ENCODE results near the gene MAPK8.

MAPK8 gene

GRCh38 chr10:48314107-48314506, 7.6 kb downstream of the MAPK8 start:
- Histone ChIP-seq H3K56ac (ENCODE audit: low read length) (no peak overlapping the region), H3K4ac (ENCODE audit: low read depth, low read length) (no peak overlapping the region), H2AK5ac (ENCODE audit: low read length) (no peak overlapping the region), H3K4me2 (ENCODE audit: low read length) (no peak overlapping the region), H4K8ac (ENCODE audit: low read depth, low read length) (no peak overlapping the region), H3K4me3 (ENCODE audit: low read length) (no peak overlapping the region), H4K5ac (ENCODE audit: low read length) (no peak overlapping the region), H3K79me1 (ENCODE audit: low read length) (peaks cover 7% of the 10 kb centered on the region), H3K27ac (ENCODE audit: low read depth, low read length) (no peak overlapping the region), H2BK120ac (ENCODE audit: low read depth, low read length) (no peak overlapping the region), H3K4me1 (ENCODE audit: control insufficient read depth, low read depth, low read length) (peaks cover 7% of the 10 kb centered on the region), H3K23ac (ENCODE audit: low read length) (no peak overlapping the region), H3K27me3 (ENCODE audit: insufficient read depth, low read length, poor library complexity) (no peaks in the 10 kb centered on the region), H3K79me2 (ENCODE audit: control insufficient read depth, insufficient read depth, low read length) (peaks cover 30% of the 10 kb centered on the region), H3K9ac (ENCODE audit: low read length) (no peak overlapping the region), H3K18ac (ENCODE audit: low read length) (no peak overlapping the region), H2BK15ac (replicated peaks; ENCODE audit: low read depth) (no peak overlapping the region), H3K36me3 (ENCODE audit: control insufficient read depth, insufficient read depth, low read length) (no peaks in the 10 kb centered on the region), H2BK5ac (ENCODE audit: low read length) (no peak overlapping the region)
- WGBS (ENCODE audit: extremely low coverage, insufficient coverage, low lambda C conversion rate), result no CpG with 5 or more reads among the region's 2 CpGs
- DNase-seq, result no peak

DNA sequence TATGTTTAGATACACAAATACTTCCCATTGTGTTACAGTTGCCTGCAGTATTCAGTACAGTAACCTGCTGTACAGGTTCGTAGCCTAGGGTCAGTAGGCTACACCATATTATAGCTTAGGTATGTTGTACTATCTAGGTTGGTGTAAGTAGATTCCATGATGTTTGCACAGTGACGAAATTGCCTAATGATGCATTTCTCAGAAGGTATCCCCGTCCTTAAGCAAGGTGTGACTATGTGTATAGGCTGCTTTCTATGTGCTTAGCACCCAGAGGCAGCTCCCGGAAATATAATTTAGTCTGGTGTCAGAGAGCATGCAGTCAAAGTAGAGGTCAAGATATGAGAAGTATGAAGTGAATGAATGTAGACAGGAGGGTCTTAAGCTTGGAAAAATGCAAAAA, 9.8 kb downstream of the MAPK8 start:
- no CpG with 5 or more reads among the region's 4 CpGs for WGBS (ENCODE audit: extremely low coverage, insufficient coverage, low lambda C conversion rate)
- DNase-seq, result no peak
- Histone ChIP-seq H3K23ac (ENCODE audit: low read length) (no peak overlapping the region), H4K8ac (ENCODE audit: low read depth, low read length) (no peak overlapping the region), H2BK15ac (replicated peaks; ENCODE audit: low read depth) (no peak overlapping the region), H4K5ac (ENCODE audit: low read length) (no peak overlapping the region), H3K4me2 (ENCODE audit: low read length) (no peak overlapping the region), H3K4me1 (ENCODE audit: control insufficient read depth, low read depth, low read length) (peaks cover 7% of the 10 kb centered on the region), H2BK5ac (ENCODE audit: low read length) (no peak overlapping the region), H2AK5ac (ENCODE audit: low read length) (no peak overlapping the region), H3K4ac (ENCODE audit: low read depth, low read length) (no peak overlapping the region), H3K9ac (ENCODE audit: low read length) (no peak overlapping the region), H3K27ac (ENCODE audit: low read depth, low read length) (no peak overlapping the region), H3K36me3 (ENCODE audit: control insufficient read depth, insufficient read depth, low read length) (no peaks in the 10 kb centered on the region), H3K79me2 (ENCODE audit: control insufficient read depth, insufficient read depth, low read length) (peaks cover 29% of the 10 kb centered on the region), H2BK120ac (ENCODE audit: low read depth, low read length) (no peak overlapping the region), H3K56ac (ENCODE audit: low read length) (no peak overlapping the region), H3K79me1 (ENCODE audit: low read length) (peaks cover 7% of the 10 kb centered on the region), H3K18ac (ENCODE audit: low read length) (no peak overlapping the region), H3K27me3 (ENCODE audit: insufficient read depth, low read length, poor library complexity) (no peaks in the 10 kb centered on the region), H3K4me3 (ENCODE audit: low read length) (no peak overlapping the region)

DNA sequence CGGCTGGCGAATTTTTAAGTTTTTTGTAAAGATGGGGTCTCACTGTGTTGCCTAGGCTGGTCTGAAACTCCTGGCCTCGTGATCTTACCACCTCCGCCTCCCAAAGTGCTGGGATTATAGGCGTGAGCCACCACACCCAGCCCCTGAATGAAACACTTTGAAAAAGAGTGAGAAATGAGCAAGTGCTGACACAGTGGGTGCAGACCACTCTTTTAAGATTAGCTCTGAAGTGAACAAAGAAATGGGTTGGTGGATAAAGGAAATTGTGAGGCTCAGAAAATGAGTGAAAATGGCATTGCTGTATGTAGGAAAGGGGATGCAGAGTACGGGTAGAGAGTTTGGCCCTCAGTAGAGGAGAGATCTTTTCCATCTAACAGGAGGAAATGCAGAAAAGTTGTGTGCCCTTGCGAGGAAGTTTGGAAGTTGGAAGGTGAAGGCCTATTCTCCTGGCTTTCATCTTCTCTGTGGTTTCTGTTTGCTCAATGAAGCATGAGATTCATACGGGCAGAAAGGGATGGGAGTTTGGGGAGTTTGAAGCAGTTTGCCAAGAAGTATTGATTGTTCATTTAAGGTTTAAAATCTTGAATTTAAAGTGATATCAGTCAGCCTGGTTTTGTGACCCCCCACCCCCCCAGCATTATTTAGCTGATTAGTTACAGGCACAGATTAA, 11.0 kb downstream of the MAPK8 start:
- Histone ChIP-seq H3K36me3 (ENCODE audit: control insufficient read depth, insufficient read depth, low read length) (no peaks in the 10 kb centered on the region), H2BK15ac (replicated peaks; ENCODE audit: low read depth) (no peak overlapping the region), H3K56ac (ENCODE audit: low read length) (peak overlapping the region; percentile 68), H2AK5ac (ENCODE audit: low read length) (no peak overlapping the region), H3K4ac (ENCODE audit: low read depth, low read length) (no peak overlapping the region), H3K79me1 (ENCODE audit: low read length) (peaks cover 12% of the 10 kb centered on the region), H3K27ac (ENCODE audit: low read depth, low read length) (peak overlapping the region; percentile 69), H3K18ac (ENCODE audit: low read length) (peak overlapping the region; percentile 71), H2BK5ac (ENCODE audit: low read length) (peak overlapping the region; percentile 34), H2BK120ac (ENCODE audit: low read depth, low read length) (no peak overlapping the region), H3K4me3 (ENCODE audit: low read length) (no peak overlapping the region), H3K27me3 (ENCODE audit: insufficient read depth, low read length, poor library complexity) (no peaks in the 10 kb centered on the region), H3K23ac (ENCODE audit: low read length) (no peak overlapping the region), H3K9ac (ENCODE audit: low read length) (peak overlapping the region; percentile 21), H4K5ac (ENCODE audit: low read length) (no peak overlapping the region), H3K4me1 (ENCODE audit: control insufficient read depth, low read depth, low read length) (peaks cover 7% of the 10 kb centered on the region), H3K4me2 (ENCODE audit: low read length) (no peak overlapping the region), H3K79me2 (ENCODE audit: control insufficient read depth, insufficient read depth, low read length) (peaks cover 34% of the 10 kb centered on the region), H4K8ac (ENCODE audit: low read depth, low read length) (no peak overlapping the region)
- WGBS (ENCODE audit: extremely low coverage, insufficient coverage, low lambda C conversion rate), result no CpG with 5 or more reads among the region's 8 CpGs
- peak; percentile 59 for DNase-seq

DNA sequence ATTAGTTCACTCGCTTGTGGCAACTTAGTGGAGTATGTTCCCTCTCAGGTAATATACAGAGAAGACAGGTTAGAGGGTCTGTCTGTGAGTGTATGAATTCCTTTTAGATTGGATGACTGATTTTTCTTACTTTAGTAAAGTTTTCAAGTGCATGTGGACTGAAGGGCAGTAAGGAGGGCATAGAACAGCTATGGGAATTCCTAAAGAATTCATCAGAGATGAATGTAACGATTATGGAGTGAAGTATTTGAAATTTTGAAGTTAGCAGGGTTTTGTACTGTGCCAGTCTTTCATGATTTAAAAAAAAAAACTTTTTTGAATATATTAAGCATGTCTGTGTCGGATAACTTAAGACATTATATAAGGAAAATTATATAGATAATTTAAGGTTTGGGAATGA, 15.5 kb downstream of the MAPK8 start:
- DNase-seq, result no peak
- peaks cover 12% of the 10 kb centered on the region for H3K79me1 ChIP-seq (ENCODE audit: low read length)
- H2BK15ac ChIP-seq (replicated peaks; ENCODE audit: low read depth), result no peak overlapping the region
- H3K4me1 ChIP-seq (ENCODE audit: control insufficient read depth, low read depth, low read length), result peaks cover 7% of the 10 kb centered on the region
- no peak overlapping the region for H3K4me2 ChIP-seq (ENCODE audit: low read length)
- H3K27me3 ChIP-seq (ENCODE audit: insufficient read depth, low read length, poor library complexity), result no peaks in the 10 kb centered on the region
- H3K36me3 ChIP-seq (ENCODE audit: control insufficient read depth, insufficient read depth, low read length), result no peaks in the 10 kb centered on the region
- H4K8ac ChIP-seq (ENCODE audit: low read depth, low read length), result no peak overlapping the region
- no peak overlapping the region for H3K4ac ChIP-seq (ENCODE audit: low read depth, low read length)
- no peak overlapping the region for H3K23ac ChIP-seq (ENCODE audit: low read length)
- no peak overlapping the region for H2BK120ac ChIP-seq (ENCODE audit: low read depth, low read length)
- no peak overlapping the region for H3K27ac ChIP-seq (ENCODE audit: low read depth, low read length)
- H2AK5ac ChIP-seq (ENCODE audit: low read length), result no peak overlapping the region
- no peak overlapping the region for H3K4me3 ChIP-seq (ENCODE audit: low read length)
- H3K79me2 ChIP-seq (ENCODE audit: control insufficient read depth, insufficient read depth, low read length), result peaks cover 27% of the 10 kb centered on the region
- H3K18ac ChIP-seq (ENCODE audit: low read length), result no peak overlapping the region
- H3K9ac ChIP-seq (ENCODE audit: low read length), result no peak overlapping the region
- no peak overlapping the region for H3K56ac ChIP-seq (ENCODE audit: low read length)
- no peak overlapping the region for H4K5ac ChIP-seq (ENCODE audit: low read length)
- H2BK5ac ChIP-seq (ENCODE audit: low read length), result no peak overlapping the region
- 96% methylated on average over 2 of the region's 3 CpGs for WGBS (ENCODE audit: extremely low coverage, insufficient coverage, low lambda C conversion rate)

- H4K8ac ChIP-seq (ENCODE audit: low read depth, low read length), result no peak overlapping the region
- no peaks in the 10 kb centered on the region for H3K27me3 ChIP-seq (ENCODE audit: insufficient read depth, low read length, poor library complexity)
- H3K56ac ChIP-seq (ENCODE audit: low read length), result no peak overlapping the region
- H3K27ac ChIP-seq (ENCODE audit: low read depth, low read length), result no peak overlapping the region
- no peak overlapping the region for H3K4ac ChIP-seq (ENCODE audit: low read depth, low read length)
- H2BK120ac ChIP-seq (ENCODE audit: low read depth, low read length), result no peak overlapping the region
- WGBS (ENCODE audit: extremely low coverage, insufficient coverage, low lambda C conversion rate), result no CpG with 5 or more reads among the region's 2 CpGs
- H3K79me2 ChIP-seq (ENCODE audit: control insufficient read depth, insufficient read depth, low read length), result peaks cover 20% of the 10 kb centered on the region
- H3K18ac ChIP-seq (ENCODE audit: low read length), result no peak overlapping the region
- no peak overlapping the region for H3K4me3 ChIP-seq (ENCODE audit: low read length)
- no peak overlapping the region for H2BK15ac ChIP-seq (replicated peaks; ENCODE audit: low read depth)
- H3K9ac ChIP-seq (ENCODE audit: low read length), result no peak overlapping the region
- H2BK5ac ChIP-seq (ENCODE audit: low read length), result no peak overlapping the region
- no peaks in the 10 kb centered on the region for H3K4me1 ChIP-seq (ENCODE audit: control insufficient read depth, low read depth, low read length)
- H2AK5ac ChIP-seq (ENCODE audit: low read length), result no peak overlapping the region
- peaks cover 10% of the 10 kb centered on the region for H3K79me1 ChIP-seq (ENCODE audit: low read length)
- no peak overlapping the region for H3K23ac ChIP-seq (ENCODE audit: low read length)
- H3K36me3 ChIP-seq (ENCODE audit: control insufficient read depth, insufficient read depth, low read length), result no peaks in the 10 kb centered on the region
- H4K5ac ChIP-seq (ENCODE audit: low read length), result no peak overlapping the region
- no peak for DNase-seq
- H3K4me2 ChIP-seq (ENCODE audit: low read length), result no peak overlapping the region
Observed at GRCh38 chr10:48324580-48324979, 18.1 kb downstream of the MAPK8 start.

GRCh38 chr10:48330269-48330668, 23.8 kb downstream of the MAPK8 start:
- no peak overlapping the region for H3K9ac ChIP-seq (ENCODE audit: low read length)
- H2AK5ac ChIP-seq (ENCODE audit: low read length), result no peak overlapping the region
- no peak overlapping the region for H3K56ac ChIP-seq (ENCODE audit: low read length)
- no peak overlapping the region for H2BK5ac ChIP-seq (ENCODE audit: low read length)
- H3K36me3 ChIP-seq (ENCODE audit: control insufficient read depth, insufficient read depth, low read length), result no peaks in the 10 kb centered on the region
- H3K79me2 ChIP-seq (ENCODE audit: control insufficient read depth, insufficient read depth, low read length), result peaks cover 3% of the 10 kb centered on the region
- no peak overlapping the region for H3K4me3 ChIP-seq (ENCODE audit: low read length)
- WGBS (ENCODE audit: extremely low coverage, insufficient coverage, low lambda C conversion rate), result no CpG with 5 or more reads among the region's 3 CpGs
- no peak overlapping the region for H4K8ac ChIP-seq (ENCODE audit: low read depth, low read length)
- H2BK120ac ChIP-seq (ENCODE audit: low read depth, low read length), result no peak overlapping the region
- H3K4me1 ChIP-seq (ENCODE audit: control insufficient read depth, low read depth, low read length), result no peaks in the 10 kb centered on the region
- H3K27ac ChIP-seq (ENCODE audit: low read depth, low read length), result no peak overlapping the region
- no peaks in the 10 kb centered on the region for H3K27me3 ChIP-seq (ENCODE audit: insufficient read depth, low read length, poor library complexity)
- no peak overlapping the region for H3K23ac ChIP-seq (ENCODE audit: low read length)
- no peak overlapping the region for H3K4ac ChIP-seq (ENCODE audit: low read depth, low read length)
- DNase-seq, result no peak
- H3K4me2 ChIP-seq (ENCODE audit: low read length), result no peak overlapping the region
- H4K5ac ChIP-seq (ENCODE audit: low read length), result no peak overlapping the region
- H3K18ac ChIP-seq (ENCODE audit: low read length), result no peak overlapping the region
- no peak overlapping the region for H2BK15ac ChIP-seq (replicated peaks; ENCODE audit: low read depth)
- H3K79me1 ChIP-seq (ENCODE audit: low read length), result peaks cover 10% of the 10 kb centered on the region
